Left ventricle myocardium inferior (tissue), 1 donor: ENCODE data around the gene GRAP2. TPM values are rescaled to one million over a fixed set of nuclear protein-coding genes. Genes with fewer than 3 reads are reported as not detected.

Experiments
- DNase-seq: peaks from one replicate; pipeline ENCODE4 v3.0.0-alpha.2; 2020
- H3K27ac ChIP-seq: fragments of 200-600 bp; replicated peaks from 2 replicates; pipeline ENCODE4 v1.8.0; 2021
- H3K27me3 ChIP-seq: fragments of 200-600 bp; 2 replicates; pipeline ENCODE4 v1.8.0; 2021; ENCODE audit warnings: low read depth
- H3K36me3 ChIP-seq: fragments of 200-600 bp; 2 replicates; pipeline ENCODE4 v1.8.0; 2021
- H3K4me1 ChIP-seq: fragments of 200-600 bp; 2 replicates; pipeline ENCODE4 v1.8.0; 2021
- H3K4me3 ChIP-seq: fragments of 200-600 bp; 2 replicates; pipeline ENCODE4 v1.8.0; 2021; ENCODE audit warnings: mild to moderate bottlenecking, moderate library complexity
- H3K9me3 ChIP-seq: fragments of 200-600 bp; replicated peaks from 2 replicates; pipeline ENCODE4 v1.8.0; 2021
- CTCF ChIP-seq: fragments of 200-600 bp; IDR thresholded peaks from 2 replicates; pipeline ENCODE4 v1.8.0; 2021; ENCODE audit warnings: antibody characterized with exemption, mild to moderate bottlenecking, borderline replicate concordance
- intact Hi-C: fragments of 100-400 bp; cut with micrococcal nuclease; formaldehyde crosslinking; loops from one replicate; pipeline ENCODE4 v1.11.0; 2022
- total RNA-seq: library from RNA; stranded (reverse); fragmentation: NEBNext Ultra II Directional; extraction: Animal tissue kit (Norgen Biotek cat#: 25700); gene quantifications from one replicate; pipeline ENCODE4 v1.2.1, GENCODE V29; 2021
- donor health status: DM: no; HTN: yes; CAD: no; lungs with severe emphysema.

The GRAP2 gene
- total RNA-seq, 1 donor from 2014 or later = 1.6 TPM

GRCh38 chr22:39933741-39934140 lies 32.9 kb downstream of the GRAP2 start:
- H3K36me3 ChIP-seq = no peaks in the 10 kb centered on the region
- intact Hi-C loops = no loop called here
- H3K27ac ChIP-seq = no peak overlapping the region
- H3K4me1 ChIP-seq = no peaks in the 10 kb centered on the region
- H3K27me3 ChIP-seq = peaks cover 68% of the 10 kb centered on the region
- DNase-seq = no peak
- no peak overlapping the region for H3K4me3 ChIP-seq
- no peak for TF ChIP-seq CTCF
- H3K9me3 ChIP-seq = no peaks in the 10 kb centered on the region

GRCh38 chr22:39935116-39935515 lies 34.2 kb downstream of the GRAP2 start:
- H3K9me3 ChIP-seq = no peaks in the 10 kb centered on the region
- TF ChIP-seq CTCF = no peak
- no peak overlapping the region for H3K27ac ChIP-seq
- intact Hi-C loops = no loop called here
- no peaks in the 10 kb centered on the region for H3K4me1 ChIP-seq
- H3K36me3 ChIP-seq = no peaks in the 10 kb centered on the region
- H3K27me3 ChIP-seq = peaks cover 57% of the 10 kb centered on the region
- DNase-seq = no peak
- no peak overlapping the region for H3K4me3 ChIP-seq

DNA sequence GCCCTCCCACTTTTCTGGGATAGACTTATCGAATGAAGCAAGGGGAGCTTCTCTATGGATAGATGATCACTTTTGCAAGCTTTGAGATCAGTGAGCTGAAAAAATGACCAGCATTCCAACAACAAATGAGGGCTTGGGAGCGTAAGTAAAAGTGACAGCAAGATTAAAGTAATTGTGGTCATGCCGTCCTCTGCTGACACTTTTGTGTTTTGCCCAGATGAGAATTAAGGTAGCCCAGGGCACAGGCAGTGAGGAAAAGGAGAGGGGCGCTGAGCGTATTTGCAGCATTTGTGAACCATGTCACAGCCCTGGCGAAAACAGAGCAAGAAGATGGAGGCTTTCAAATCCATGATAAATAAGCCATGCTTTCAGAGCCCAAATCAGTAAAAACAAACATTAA lies 34.7 kb downstream of the GRAP2 start:
- Histone ChIP-seq H3K27me3 (peaks cover 52% of the 10 kb centered on the region), H3K27ac (no peak overlapping the region), H3K9me3 (no peaks in the 10 kb centered on the region), H3K4me1 (no peaks in the 10 kb centered on the region), H3K36me3 (no peaks in the 10 kb centered on the region), H3K4me3 (no peak overlapping the region)
- intact Hi-C loops = no loop called here
- no peak for DNase-seq
- TF ChIP-seq CTCF = no peak

- intact Hi-C loops = no loop called here
- H3K9me3 ChIP-seq = no peaks in the 10 kb centered on the region
- no peak overlapping the region for H3K27ac ChIP-seq
- no peak overlapping the region for H3K4me3 ChIP-seq
- DNase-seq = no peak
- no peaks in the 10 kb centered on the region for H3K4me1 ChIP-seq
- peaks cover 42% of the 10 kb centered on the region for H3K27me3 ChIP-seq
- TF ChIP-seq CTCF = no peak
- no peaks in the 10 kb centered on the region for H3K36me3 ChIP-seq
These were observed 35.8 kb downstream of the GRAP2 start for GRCh38 chr22:39936523-39937145.

- no peaks in the 10 kb centered on the region for H3K9me3 ChIP-seq
- no peak overlapping the region for H3K4me3 ChIP-seq
- no peak overlapping the region for H3K27ac ChIP-seq
- H3K36me3 ChIP-seq = no peaks in the 10 kb centered on the region
- no peak for TF ChIP-seq CTCF
- intact Hi-C loops = no loop called here
- no peak for DNase-seq
- H3K27me3 ChIP-seq = peaks cover 33% of the 10 kb centered on the region
- no peaks in the 10 kb centered on the region for H3K4me1 ChIP-seq
These were observed 37.0 kb downstream of the GRAP2 start for GRCh38 chr22:39937906-39938305.
